T follicular helper cell (primary cell): ENCODE results near the gene MLLT10.

Source experiments
- DNase-seq: peaks from one replicate; pipeline ENCODE4 v3.0.0-alpha.2; 2020; ENCODE audit warnings: low read depth

Gene MLLT10

DNA sequence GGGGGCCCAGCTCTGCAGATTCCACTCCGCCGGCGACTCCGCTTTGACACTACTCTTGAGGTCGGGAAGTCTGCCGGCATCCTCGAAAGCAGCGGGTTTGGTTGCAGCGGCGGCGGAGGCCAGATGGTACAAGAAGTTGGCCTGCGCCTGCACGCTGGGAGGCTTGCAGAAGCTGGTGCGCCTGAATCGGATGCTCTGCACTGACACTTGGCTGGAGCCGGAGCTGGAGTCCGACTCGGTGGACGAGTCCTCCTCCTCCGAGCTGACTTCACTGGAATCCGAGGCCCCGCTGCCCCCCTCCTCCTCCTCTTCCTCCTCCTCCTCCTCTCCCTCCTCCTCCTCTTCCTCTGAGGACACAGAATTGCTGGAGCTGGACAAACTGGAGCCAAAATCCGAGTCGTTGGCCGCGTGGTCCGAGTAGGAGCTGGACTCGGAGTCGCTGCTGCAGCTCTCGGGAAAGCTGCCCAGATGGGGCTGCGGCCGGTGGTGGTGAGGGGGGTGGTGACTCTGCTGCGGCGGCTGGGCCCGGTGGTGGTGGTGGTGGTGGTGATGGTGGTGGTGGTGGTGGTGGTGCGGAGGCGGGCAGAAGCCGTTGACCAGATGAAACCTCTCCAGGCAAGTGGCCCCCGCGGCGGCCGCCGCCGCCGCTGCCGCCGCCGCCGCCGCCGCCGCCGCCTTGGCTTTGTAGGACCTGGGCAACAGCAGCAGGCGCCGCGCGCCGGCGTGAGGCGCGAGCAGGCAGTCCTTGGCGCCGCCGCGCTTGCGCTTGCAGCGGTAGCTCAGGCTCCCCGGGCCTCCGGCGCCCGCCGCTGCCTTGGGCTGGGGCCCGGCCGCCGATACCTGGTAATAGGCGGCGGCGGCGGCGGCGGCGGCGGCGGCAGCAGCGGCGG lies 17.5 kb upstream of the MLLT10 start:
- DNase-seq, result no peak

GRCh38 chr10:21517134-21518031 lies 16.6 kb upstream of the MLLT10 start:
- no peak for DNase-seq

DNA sequence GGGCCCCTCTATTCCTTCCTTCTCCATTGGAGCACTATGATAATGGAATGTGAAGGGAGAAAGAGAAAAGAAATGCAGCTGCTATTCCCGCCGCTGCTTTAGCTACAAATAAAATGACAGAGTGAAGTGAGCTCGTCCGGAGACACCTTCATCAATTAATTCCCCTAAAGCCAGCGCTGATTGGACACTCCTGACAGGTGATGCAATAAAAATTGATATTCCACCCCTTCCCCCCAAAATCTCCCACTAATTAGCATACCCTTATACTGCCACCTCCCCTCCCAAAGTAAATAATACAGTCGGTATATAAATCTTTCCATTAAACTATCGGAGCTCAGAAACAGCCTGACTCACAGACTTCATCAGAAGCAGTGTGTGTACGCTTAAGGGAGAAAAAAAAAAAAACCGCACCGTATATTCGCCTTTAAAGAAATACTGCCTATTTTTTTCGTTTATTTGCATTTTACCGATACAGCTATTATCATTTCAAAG lies 15.8 kb upstream of the MLLT10 start:
- no peak for DNase-seq

DNA sequence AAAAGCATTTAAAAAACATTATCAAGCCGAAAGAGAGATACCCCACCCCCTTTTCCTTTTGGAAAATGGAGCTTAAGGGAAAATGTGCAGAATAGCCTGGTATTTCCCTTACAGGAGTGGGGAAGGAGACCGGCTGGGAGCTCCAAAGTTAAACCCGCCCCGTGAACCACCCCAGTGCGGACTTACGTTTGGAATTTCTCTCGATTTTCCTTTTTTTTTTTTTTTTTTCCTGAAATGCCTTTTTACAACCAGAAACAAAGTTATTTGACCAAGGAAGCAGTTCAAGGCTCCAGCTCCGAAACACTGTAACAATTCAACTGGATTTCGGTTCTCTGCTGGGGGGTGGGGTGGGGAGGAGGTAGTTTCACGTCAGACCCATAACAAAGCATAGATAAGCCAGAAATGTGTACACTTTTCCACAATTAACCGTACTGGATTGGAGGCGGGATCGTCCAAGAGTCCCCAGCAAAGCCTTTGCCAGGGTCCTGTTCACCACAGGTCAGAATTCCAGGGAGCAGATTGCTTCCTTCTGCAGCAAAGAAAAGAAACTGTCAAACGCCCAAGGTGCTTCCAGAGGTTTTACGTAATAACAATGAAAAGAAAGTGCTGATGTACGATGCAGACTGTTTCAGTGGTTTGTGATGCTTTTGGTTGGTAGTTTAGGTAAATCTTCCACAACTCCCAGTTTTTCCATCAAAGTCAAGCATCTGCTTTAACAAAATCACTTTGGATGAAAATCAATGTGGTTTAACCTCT lies 15.2 kb upstream of the MLLT10 start:
- no peak for DNase-seq

- no peak for DNase-seq
Measured at GRCh38 chr10:21519397-21519933, 14.6 kb upstream of the MLLT10 start.

- no peak for DNase-seq
Measured at GRCh38 chr10:21519941-21520436, 14.0 kb upstream of the MLLT10 start.

GRCh38 chr10:21520509-21520908 lies 13.5 kb upstream of the MLLT10 start:
- no peak for DNase-seq

DNA sequence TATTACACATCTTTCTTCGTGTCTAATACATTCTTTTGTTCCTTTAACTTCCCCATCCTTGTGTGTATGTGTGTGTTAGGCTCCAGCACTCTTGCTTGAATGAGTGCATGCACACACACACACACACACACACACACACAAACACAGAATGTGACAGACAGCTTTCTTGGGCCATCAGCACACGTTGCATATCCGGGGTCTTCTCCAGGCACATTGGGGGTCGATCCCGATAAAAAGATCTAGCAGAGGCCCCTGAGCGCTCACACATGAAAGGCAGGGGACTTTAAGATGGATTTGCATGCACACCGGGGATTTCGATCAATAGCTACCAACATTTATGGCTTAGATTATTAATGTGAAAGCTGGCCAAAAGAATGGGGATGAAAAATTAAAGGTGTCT lies 13.1 kb upstream of the MLLT10 start:
- DNase-seq, result no peak

GRCh38 chr10:21521751-21522533 lies 12.1 kb upstream of the MLLT10 start:
- DNase-seq, result no peak

- DNase-seq, result no peak
Measured at GRCh38 chr10:21522631-21523406, 11.2 kb upstream of the MLLT10 start.

GRCh38 chr10:21523557-21524008 lies 10.4 kb upstream of the MLLT10 start:
- DNase-seq, result no peak

GRCh38 chr10:21524131-21524525 lies 9.9 kb upstream of the MLLT10 start:
- DNase-seq, result no peak

GRCh38 chr10:21524526-21525366 lies 9.3 kb upstream of the MLLT10 start:
- DNase-seq, result no peak

DNA sequence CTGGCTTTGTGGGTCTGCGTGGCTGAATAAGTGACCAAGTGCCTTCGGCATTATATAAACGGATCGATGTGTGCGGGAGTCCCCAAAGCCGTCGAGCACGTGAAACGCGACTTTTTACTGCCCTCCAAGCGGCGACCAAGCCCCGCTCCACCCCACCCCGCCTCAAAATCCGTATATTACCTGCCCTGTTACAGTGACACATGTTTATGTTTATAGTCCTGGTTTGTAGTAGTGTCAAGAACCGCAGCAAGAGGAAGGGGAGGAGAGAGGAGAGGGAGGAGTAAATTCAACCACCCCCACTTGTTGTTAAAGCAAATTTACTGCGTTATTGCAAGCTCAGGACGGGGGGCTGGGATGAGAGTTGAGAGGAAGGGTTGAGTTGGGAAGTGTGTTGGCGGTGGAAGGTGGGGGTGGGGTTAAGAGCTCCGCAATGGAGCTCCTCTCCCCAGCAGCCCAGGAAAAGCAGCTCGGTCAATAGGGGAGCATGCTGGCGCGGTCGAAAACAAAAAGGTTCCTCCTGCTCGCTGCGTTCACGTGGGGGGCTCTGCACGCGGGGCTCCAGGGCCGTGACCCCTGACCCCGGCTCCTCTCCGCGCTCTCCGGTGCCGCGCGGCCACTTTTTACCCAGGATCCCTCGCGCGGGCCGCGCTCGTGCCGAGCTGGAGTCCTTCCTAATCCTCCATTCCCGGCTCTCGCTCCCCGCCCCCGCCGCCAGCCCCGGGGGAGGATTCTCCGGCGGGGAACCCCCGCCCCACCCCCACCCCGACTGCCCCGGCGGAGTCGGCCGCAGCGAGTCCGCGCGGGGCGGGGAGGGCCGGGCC lies 8.5 kb upstream of the MLLT10 start, which contains the start of gene SKIDA1:
TSS of gene SKIDA1 (minus strand) at position 316 of the 821 bp plus-strand sequence. CDS start 7,860 bp downstream, outside the sequence.
- DNase-seq, result peak; percentile 38

- peak; percentile 45 for DNase-seq
Measured at GRCh38 chr10:21526188-21526859, 7.7 kb upstream of the MLLT10 start.

GRCh38 chr10:21526860-21527597 lies 7.0 kb upstream of the MLLT10 start:
- DNase-seq, result no peak
